ENCODE results near the gene SPATA32. TPM values are rescaled to one million over a fixed set of nuclear protein-coding genes. Genes with fewer than 3 reads are reported as not detected.

Gene SPATA32
- polyA plus RNA-seq, 3 donors: 0.20 to 0.42 (median 0.22) TPM

- DNase-seq (ENCODE audit: extremely low read depth in 1 of 11, low read depth in 9 of 11, low spot score in 4 of 11): no peak
Observed at GRCh38 chr17:45296003-45296832, 34.3 kb upstream of the SPATA32 start.

- no peak for DNase-seq (ENCODE audit: extremely low read depth in 1 of 11, low read depth in 9 of 11, low spot score in 4 of 11)
Observed at GRCh38 chr17:45294506-45294905, 32.6 kb upstream of the SPATA32 start.

- no peak for DNase-seq (ENCODE audit: extremely low read depth in 1 of 11, low read depth in 9 of 11, low spot score in 4 of 11)
Observed at GRCh38 chr17:45293413-45294211, 31.7 kb upstream of the SPATA32 start.

DNA sequence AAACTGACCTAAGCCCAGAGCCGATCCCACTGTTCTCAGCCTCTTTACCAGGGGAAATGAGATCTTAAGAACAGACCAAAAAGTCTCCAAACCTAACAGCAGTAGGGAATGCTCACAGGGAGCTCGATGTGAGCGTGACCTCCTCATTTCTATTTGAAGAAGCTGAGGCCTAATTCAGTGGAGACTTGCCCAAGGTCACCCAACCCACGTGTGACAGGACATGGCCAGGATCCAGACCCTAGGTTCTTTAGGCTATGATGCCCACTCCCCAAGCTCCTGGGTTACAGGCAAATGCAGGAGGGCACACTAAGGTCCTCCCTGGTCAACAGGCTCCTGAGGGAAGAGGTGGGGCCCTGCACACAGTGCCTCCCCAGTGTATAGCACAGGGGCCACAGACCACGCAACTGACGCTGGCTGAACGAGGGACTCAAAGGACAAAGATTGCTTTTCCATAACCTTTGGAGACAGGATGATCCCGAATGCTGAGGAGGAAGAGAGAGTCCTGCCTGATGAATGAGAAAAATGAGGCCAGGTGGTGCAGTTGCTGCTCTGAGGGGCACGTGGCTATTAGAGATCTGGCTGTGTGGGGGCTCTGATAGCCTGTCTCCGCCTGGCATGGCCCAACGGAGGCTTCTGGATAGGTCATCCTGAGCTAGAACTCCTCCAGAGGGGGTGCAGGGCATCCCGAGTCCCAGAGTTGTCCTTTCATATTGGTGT lies 31.0 kb upstream of the SPATA32 start:
- no peak for DNase-seq (ENCODE audit: extremely low read depth in 1 of 11, low read depth in 9 of 11, low spot score in 4 of 11)

DNA sequence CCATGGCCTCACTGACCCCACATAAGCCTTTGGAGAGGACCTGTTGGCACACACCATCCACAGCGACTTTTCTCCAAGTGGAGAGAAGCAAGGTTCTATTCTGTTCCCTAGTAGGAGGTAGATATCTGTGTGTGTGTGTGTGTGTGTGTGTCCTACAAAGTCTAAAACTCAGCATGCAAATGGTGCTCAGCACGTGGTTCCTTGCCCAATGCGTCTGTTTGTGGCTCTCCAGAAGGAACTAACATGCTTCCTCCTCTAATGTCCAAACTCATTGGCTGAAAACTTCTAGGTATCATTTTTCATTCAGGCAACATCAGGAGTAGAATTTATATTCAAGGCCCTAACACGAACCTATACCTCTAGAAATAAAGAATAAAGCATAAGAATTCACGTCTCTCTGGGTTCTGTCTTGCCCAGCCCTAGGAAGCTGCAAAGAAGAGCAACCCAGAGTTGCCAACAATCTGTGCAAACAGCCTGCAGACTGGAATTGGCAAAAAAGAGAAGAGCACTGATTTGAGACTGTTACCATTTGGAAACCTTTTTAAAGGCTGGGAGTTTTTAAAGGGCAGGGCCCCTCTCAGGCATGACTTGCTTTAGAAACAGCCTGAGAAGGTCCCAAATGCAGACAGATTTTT lies 29.4 kb upstream of the SPATA32 start:
- DNase-seq (ENCODE audit: extremely low read depth in 1 of 11, low read depth in 9 of 11, low spot score in 4 of 11): no peak

GRCh38 chr17:45290269-45290765 lies 28.4 kb upstream of the SPATA32 start:
- DNase-seq (ENCODE audit: extremely low read depth in 1 of 11, low read depth in 9 of 11, low spot score in 4 of 11): no peak

DNA sequence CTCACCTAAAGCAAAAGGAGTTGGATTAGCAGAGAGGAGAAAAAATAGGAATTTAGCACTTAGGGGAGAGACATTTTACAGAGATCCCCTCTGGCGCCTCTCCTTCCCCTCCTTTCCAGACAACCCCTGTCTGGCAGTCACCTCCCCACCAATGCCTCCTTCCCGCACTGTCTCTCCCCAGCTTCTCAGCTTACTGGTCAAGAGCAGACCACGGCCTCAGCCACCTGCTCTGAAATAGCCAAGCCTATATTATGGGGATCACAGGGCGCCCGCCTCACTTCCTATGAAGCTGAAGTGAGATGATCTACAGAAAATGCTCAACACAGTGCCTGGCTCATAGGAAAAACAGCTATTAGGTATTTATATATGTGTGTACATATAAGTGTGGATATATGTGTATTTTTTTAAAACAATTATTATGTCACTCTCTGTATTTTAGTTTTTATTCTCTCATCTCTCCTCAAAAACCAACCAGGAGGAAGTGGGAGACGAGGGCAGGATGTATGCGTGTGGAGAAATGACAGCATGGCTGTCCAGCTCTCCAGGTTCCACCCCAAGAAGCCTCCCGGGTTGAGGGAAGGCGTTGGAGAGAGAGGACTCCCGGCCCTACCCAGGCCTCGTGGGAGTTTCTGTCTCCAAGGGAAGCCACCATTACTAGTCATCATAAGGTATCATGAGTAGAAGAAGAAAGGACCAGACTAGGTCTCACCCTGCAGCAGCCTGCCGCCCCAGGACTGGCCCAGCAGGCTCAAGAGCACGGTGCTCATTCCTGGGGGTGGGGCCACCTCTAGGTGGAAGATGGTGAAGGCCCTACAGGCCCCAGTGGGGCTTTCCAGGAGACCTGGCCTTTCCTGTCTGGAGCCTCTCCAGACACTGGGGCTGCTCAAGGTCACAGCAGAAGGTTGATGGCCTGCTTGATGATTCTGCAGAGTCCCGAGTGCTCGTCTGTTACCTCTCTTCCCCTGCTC lies 27.7 kb upstream of the SPATA32 start:
- no peak for DNase-seq (ENCODE audit: extremely low read depth in 1 of 11, low read depth in 9 of 11, low spot score in 4 of 11)

DNA sequence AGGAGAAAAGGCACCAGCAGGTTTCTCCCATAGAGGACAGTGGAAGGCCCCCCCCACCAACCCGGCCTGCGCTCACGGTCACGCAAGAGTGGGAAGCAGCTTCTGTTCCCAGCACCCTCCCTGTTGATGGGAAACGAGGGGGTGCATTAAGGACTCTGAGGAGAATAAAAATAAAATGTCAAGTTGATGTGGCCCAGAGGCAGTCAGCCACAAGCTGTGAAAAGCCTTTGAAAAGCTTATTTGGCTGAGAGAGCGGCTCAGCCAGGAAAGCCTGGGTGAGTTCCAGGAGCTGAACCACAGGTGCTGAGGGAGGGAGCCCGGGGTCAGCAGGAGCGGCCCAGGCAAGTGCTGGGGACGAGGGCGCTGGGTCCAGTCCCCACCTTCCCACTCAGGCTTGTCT lies 26.9 kb upstream of the SPATA32 start:
- no peak for DNase-seq (ENCODE audit: extremely low read depth in 1 of 11, low read depth in 9 of 11, low spot score in 4 of 11)

DNA sequence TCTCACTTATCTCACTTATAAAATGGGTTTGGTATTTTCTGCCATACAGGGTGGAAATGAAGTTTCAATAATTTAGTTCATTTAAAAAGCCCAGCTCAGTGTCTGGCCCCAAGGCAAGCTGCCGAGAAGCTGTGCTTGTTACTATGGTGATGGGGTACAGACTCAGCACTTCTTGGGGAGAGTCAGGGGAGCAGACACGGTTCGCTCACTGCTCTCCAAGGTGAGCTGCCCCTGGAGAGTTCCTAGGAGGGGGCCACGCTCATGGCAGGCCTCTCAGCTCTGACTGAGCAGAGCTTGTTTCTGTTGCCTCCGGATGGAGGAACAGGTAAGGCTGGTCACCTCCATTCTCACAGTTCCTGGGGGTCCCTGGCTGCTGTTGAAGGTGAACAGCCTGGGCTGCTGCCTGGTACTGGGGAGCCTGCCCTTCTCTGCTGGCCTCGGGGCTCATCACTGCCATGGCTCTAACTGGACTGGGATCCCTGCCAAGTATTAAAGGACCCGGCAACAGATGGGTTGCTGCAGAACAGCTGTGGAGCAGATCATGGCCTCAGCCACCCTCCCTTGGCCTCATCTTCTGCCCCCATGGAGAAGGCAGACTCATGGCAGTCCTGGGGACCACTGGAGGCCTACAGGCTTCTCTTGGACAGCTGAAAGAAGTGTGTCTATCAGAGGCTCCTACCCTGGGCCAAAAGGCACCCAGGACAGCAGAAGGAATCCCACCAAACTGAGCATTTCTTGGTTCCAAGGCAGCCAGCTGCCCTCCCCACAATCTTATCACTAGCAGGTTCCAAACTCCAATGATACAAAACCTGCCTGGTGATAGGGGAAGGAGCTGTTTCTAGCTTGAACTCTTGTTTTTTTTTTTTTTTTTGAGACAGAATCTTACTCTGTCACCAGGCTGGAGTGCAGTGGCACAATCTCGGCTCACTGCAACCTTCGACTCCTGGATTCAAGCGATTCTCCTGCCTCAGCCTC lies 25.9 kb upstream of the SPATA32 start:
- DNase-seq (ENCODE audit: extremely low read depth in 1 of 11, low read depth in 9 of 11, low spot score in 4 of 11): no peak

DNA sequence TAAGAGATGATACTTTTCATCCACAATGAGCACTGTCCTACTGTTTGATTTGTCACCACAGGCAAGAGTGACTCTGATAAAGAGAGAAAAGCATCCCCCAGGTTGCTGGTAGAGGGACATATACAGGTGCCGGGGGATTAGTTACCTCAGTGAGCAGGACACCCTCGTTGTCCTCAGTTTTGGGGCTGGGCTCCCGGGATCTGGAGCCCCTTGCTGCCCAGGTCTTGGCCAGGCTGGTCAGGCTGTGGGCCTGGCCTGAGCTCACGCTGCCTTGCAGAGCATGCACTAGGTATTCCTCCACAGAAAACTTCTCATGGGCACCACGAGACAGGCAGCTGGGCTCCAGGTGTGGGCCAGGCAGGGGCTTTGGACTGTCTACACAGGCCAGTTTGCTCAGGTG lies 24.4 kb upstream of the SPATA32 start:
- DNase-seq (ENCODE audit: extremely low read depth in 1 of 11, low read depth in 9 of 11, low spot score in 4 of 11): no peak

- no peak for DNase-seq (ENCODE audit: extremely low read depth in 1 of 11, low read depth in 9 of 11, low spot score in 4 of 11)
Observed at GRCh38 chr17:45284176-45285140, 22.6 kb upstream of the SPATA32 start.

- no peak for DNase-seq (ENCODE audit: extremely low read depth in 1 of 11, low read depth in 9 of 11, low spot score in 4 of 11)
Observed at GRCh38 chr17:45283711-45284110, 21.8 kb upstream of the SPATA32 start.

GRCh38 chr17:45282683-45283644 lies 21.1 kb upstream of the SPATA32 start:
- DNase-seq (ENCODE audit: extremely low read depth in 1 of 11, low read depth in 9 of 11, low spot score in 4 of 11): no peak

DNA sequence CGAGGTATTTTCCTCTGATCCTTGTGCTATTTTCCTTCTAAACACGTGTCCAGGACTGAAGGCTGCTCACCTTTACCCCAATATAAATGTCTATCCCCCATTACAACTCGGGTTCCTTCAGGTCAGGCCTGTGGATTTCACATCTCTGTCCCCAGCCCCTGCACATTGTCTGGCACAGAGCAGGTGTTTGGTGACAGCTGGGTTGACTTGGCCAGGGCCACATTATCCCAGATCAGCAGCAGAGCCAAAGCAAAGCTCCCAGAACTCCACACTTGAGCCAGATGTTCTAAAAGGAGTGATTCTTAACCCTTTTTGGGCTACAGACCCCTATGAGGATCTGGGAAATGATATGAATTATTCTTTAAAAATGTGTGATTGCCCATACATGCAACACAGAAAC lies 18.0 kb upstream of the SPATA32 start:
- DNase-seq (ENCODE audit: extremely low read depth in 1 of 11, low read depth in 9 of 11, low spot score in 4 of 11): no peak

GRCh38 chr17:45277992-45278391 lies 16.1 kb upstream of the SPATA32 start:
- DNase-seq (ENCODE audit: extremely low read depth in 1 of 11, low read depth in 9 of 11, low spot score in 4 of 11): no peak
